Neural progenitor cell (in vitro differentiated cells): Measurements from ENCODE around the gene SMOC2. TPM values are rescaled to one million over a fixed set of nuclear protein-coding genes. Genes with fewer than 3 reads are reported as not detected.

ENCODE experiments used
- DNase-seq: peaks from one replicate; pipeline ENCODE4 v3.0.0-alpha.2; 2016; ENCODE audit warnings: low spot score
- H2AFZ ChIP-seq: fragments of 200-600 bp; sonication (generic); replicated peaks from 2 replicates; pipeline ENCODE4 v1.6.1; 2016; ENCODE audit warnings: antibody characterized with exemption
- H3F3A ChIP-seq: fragments of 200-600 bp; sonication (generic); 2 replicates; pipeline ENCODE4 v1.6.1; 2016; ENCODE audit warnings: antibody characterized with exemption, low read depth
- H3K27ac ChIP-seq: fragments of 200-600 bp; sonication (generic); 2 replicates; pipeline ENCODE4 v1.5.1; 2016; ENCODE audit warnings: mild to moderate bottlenecking
- H3K27me3 ChIP-seq: fragments of 200-600 bp; sonication (generic); 2 replicates; pipeline ENCODE4 v1.6.1; 2016; ENCODE audit warnings: mild to moderate bottlenecking, moderate library complexity
- H3K36me3 ChIP-seq: fragments of 200-600 bp; sonication (generic); 2 replicates; pipeline ENCODE4 v1.5.1; 2016
- H3K4me1 ChIP-seq: fragments of 200-600 bp; sonication (generic); 2 replicates; pipeline ENCODE4 v1.6.1; 2016; ENCODE audit warnings: mixed run types
- H3K4me2 ChIP-seq: fragments of 200-600 bp; sonication (generic); 2 replicates; pipeline ENCODE4 v1.6.1; 2016
- H3K4me3 ChIP-seq: fragments of 200-600 bp; sonication (generic); 2 replicates; pipeline ENCODE4 v1.5.1; 2016
- H3K79me2 ChIP-seq: fragments of 200-600 bp; sonication (generic); 2 replicates; pipeline ENCODE4 v1.6.1; 2016; ENCODE audit warnings: low read depth
- H3K9ac ChIP-seq: fragments of 200-600 bp; sonication (generic); 2 replicates; pipeline ENCODE4 v1.6.1; 2016
- H3K9me3 ChIP-seq: fragments of 200-600 bp; sonication (generic); 2 replicates; pipeline ENCODE4 v1.5.1; 2016; ENCODE audit warnings: low read depth
- H4K20me1 ChIP-seq: fragments of 200-600 bp; sonication (generic); 2 replicates; pipeline ENCODE4 v1.6.1; 2016; ENCODE audit warnings: low read depth
- H3K27ac Mint-ChIP-seq: 3 replicates; pipeline ENCODE4 v1.8.0; 2021; ENCODE audit warnings: mixed read lengths
- H3K27me3 Mint-ChIP-seq: 2 replicates; pipeline ENCODE4 v1.8.0; 2022; ENCODE audit warnings: low read depth, mild to moderate bottlenecking, inconsistent platforms, moderate library complexity, mixed read lengths; ENCODE audit not compliant: insufficient read depth
- H3K36me3 Mint-ChIP-seq: 3 replicates; pipeline ENCODE4 v1.8.0; 2021; ENCODE audit warnings: mixed read lengths
- H3K4me1 Mint-ChIP-seq: 3 replicates; pipeline ENCODE4 v1.8.0; 2021; ENCODE audit warnings: mixed read lengths
- H3K4me3 Mint-ChIP-seq: 3 replicates; pipeline ENCODE4 v1.8.0; 2021; ENCODE audit warnings: mild to moderate bottlenecking, moderate library complexity, mixed read lengths
- H3K9me3 Mint-ChIP-seq: 3 replicates; pipeline ENCODE4 v1.8.0; 2020; ENCODE audit warnings: mixed read lengths
- EZH2 ChIP-seq: fragments of 200-600 bp; sonication (generic); IDR thresholded peaks from 2 replicates; pipeline ENCODE4 v1.6.1; 2017; ENCODE audit warnings: antibody characterized with exemption, mild to moderate bottlenecking, moderate library complexity
- EZH2phosphoT487 ChIP-seq: fragments of 200-600 bp; sonication (generic); IDR thresholded peaks from 2 replicates; pipeline ENCODE4 v1.6.1; 2017; ENCODE audit warnings: antibody characterized with exemption
- total RNA-seq: library from RNA; depleted of rRNA; stranded (reverse); fragments of >200 nt; gene quantifications from 2 replicates; pipeline ENCODE4 v1.2.3, GENCODE V29; 2015; ENCODE audit warnings: low replicate concordance
- TF ChIP-seq, protein P1 (sequence below): fragments of 200-600 bp; sonication (generic); IDR thresholded peaks from 2 replicates; pipeline ENCODE4 v1.5.1; 2017; ENCODE audit warnings: antibody characterized with exemption, mild to moderate bottlenecking

The SMOC2 gene
- total RNA-seq, 1 donor from 2014 or later = 0.75 TPM

GRCh38 chr6:168590406-168590805 lies 149.4 kb downstream of the SMOC2 start:
- Histone ChIP-seq H3K27ac (no peak overlapping the region), H3K4me2 (no peak overlapping the region), H3K79me2 (no peaks in the 10 kb centered on the region), H3F3A (no peaks in the 10 kb centered on the region), H3K4me3 (no peak overlapping the region), H3K36me3 (no peaks in the 10 kb centered on the region), H3K27me3 (no peaks in the 10 kb centered on the region), H2AFZ (no peak overlapping the region), H4K20me1 (no peaks in the 10 kb centered on the region), H3K9me3 (no peaks in the 10 kb centered on the region), H3K4me1 (peaks cover 5% of the 10 kb centered on the region), H3K9ac (no peak overlapping the region)
- H3K27me3 Mint-ChIP-seq = peaks cover 3% of the 10 kb centered on the region
- H3K36me3 Mint-ChIP-seq = no peaks in the 10 kb centered on the region
- H3K4me1 Mint-ChIP-seq = peaks cover 3% of the 10 kb centered on the region
- no peak overlapping the region for H3K27ac Mint-ChIP-seq
- TF ChIP-seq EZH2phosphoT487 (no peak), EZH2 (no peak)
- TF ChIP-seq, protein P1, sequence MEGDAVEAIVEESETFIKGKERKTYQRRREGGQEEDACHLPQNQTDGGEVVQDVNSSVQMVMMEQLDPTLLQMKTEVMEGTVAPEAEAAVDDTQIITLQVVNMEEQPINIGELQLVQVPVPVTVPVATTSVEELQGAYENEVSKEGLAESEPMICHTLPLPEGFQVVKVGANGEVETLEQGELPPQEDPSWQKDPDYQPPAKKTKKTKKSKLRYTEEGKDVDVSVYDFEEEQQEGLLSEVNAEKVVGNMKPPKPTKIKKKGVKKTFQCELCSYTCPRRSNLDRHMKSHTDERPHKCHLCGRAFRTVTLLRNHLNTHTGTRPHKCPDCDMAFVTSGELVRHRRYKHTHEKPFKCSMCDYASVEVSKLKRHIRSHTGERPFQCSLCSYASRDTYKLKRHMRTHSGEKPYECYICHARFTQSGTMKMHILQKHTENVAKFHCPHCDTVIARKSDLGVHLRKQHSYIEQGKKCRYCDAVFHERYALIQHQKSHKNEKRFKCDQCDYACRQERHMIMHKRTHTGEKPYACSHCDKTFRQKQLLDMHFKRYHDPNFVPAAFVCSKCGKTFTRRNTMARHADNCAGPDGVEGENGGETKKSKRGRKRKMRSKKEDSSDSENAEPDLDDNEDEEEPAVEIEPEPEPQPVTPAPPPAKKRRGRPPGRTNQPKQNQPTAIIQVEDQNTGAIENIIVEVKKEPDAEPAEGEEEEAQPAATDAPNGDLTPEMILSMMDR = no peak
- DNase-seq = no peak
- no peak overlapping the region for H3K4me3 Mint-ChIP-seq
- peaks cover 4% of the 10 kb centered on the region for H3K9me3 Mint-ChIP-seq

DNA sequence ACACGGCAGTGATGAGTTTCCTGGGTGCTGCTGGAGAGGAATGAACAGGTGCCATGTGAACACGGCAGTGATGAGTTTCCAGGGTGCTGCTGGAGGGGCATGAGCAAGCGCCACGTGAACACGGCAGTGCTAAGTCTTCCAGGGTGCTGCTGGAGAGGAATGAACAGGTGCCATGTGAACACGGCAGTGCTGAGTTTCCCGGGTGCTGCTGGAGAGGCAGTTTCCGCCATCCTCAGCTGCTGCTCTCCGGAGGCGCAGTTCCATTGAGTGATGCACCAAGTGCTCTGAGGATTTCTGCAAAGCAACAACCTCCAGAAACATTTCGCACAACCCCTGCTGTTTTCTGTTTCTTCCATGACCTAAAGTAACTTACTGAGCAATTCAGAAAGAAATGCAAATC lies 155.4 kb downstream of the SMOC2 start:
- H3K4me2 ChIP-seq = no peak overlapping the region
- Mint-ChIP-seq H3K9me3 (peaks cover 2% of the 10 kb centered on the region), H3K36me3 (no peaks in the 10 kb centered on the region), H3K4me1 (peaks cover 17% of the 10 kb centered on the region), H3K27me3 (peaks cover 3% of the 10 kb centered on the region), H3K4me3 (no peak overlapping the region), H3K27ac (no peak overlapping the region)
- H3K4me1 ChIP-seq = no peaks in the 10 kb centered on the region
- no peak overlapping the region for H2AFZ ChIP-seq
- H3F3A ChIP-seq = no peaks in the 10 kb centered on the region
- no peaks in the 10 kb centered on the region for H3K79me2 ChIP-seq
- H4K20me1 ChIP-seq = no peaks in the 10 kb centered on the region
- no peak for DNase-seq
- H3K9ac ChIP-seq = no peak overlapping the region
- TF ChIP-seq EZH2 (no peak), EZH2phosphoT487 (no peak)
- TF ChIP-seq, protein P1 = no peak
- H3K9me3 ChIP-seq = no peaks in the 10 kb centered on the region
- H3K4me3 ChIP-seq = no peak overlapping the region
- no peaks in the 10 kb centered on the region for H3K27me3 ChIP-seq
- no peaks in the 10 kb centered on the region for H3K36me3 ChIP-seq
- no peak overlapping the region for H3K27ac ChIP-seq

DNA sequence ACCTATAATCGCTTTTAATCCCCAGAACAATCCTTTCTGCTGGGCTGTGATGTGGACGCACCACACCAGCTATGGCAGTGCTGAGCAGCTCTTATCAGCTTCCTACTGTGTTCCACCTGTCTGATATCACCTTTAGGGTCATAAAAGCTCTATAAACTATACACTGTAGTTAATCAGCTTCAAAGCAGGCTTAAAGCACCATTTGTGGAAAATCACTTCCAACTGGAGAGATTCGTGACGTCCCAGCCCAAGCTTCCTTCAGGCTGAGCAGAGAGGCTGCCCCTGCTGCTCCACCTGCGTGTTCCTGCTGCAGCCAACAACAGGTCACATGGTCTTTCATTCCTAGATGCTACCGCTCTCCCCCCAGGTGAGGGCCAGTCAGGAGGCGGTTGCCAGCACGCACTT lies 156.5 kb downstream of the SMOC2 start:
- no peaks in the 10 kb centered on the region for H4K20me1 ChIP-seq
- no peak for DNase-seq
- Mint-ChIP-seq H3K4me3 (no peak overlapping the region), H3K27ac (no peak overlapping the region), H3K4me1 (peaks cover 26% of the 10 kb centered on the region), H3K9me3 (no peaks in the 10 kb centered on the region), H3K36me3 (no peaks in the 10 kb centered on the region), H3K27me3 (no peaks in the 10 kb centered on the region)
- H3K4me3 ChIP-seq = no peak overlapping the region
- no peaks in the 10 kb centered on the region for H3K4me1 ChIP-seq
- TF ChIP-seq EZH2 (no peak), EZH2phosphoT487 (no peak)
- TF ChIP-seq, protein P1 = no peak
- H3K4me2 ChIP-seq = no peak overlapping the region
- no peaks in the 10 kb centered on the region for H3F3A ChIP-seq
- no peak overlapping the region for H3K27ac ChIP-seq
- no peaks in the 10 kb centered on the region for H3K36me3 ChIP-seq
- H3K9me3 ChIP-seq = no peaks in the 10 kb centered on the region
- no peaks in the 10 kb centered on the region for H3K79me2 ChIP-seq
- H3K9ac ChIP-seq = no peak overlapping the region
- no peaks in the 10 kb centered on the region for H3K27me3 ChIP-seq
- H2AFZ ChIP-seq = no peak overlapping the region
